Measurements from ENCODE around the gene ACOT9.
"Not testable (repeated sequence)": the region's sequence is repeated elsewhere in the genome, so short reads cannot be mapped to it uniquely, and the experiment has no call there.

ACOT9 gene, protein sequence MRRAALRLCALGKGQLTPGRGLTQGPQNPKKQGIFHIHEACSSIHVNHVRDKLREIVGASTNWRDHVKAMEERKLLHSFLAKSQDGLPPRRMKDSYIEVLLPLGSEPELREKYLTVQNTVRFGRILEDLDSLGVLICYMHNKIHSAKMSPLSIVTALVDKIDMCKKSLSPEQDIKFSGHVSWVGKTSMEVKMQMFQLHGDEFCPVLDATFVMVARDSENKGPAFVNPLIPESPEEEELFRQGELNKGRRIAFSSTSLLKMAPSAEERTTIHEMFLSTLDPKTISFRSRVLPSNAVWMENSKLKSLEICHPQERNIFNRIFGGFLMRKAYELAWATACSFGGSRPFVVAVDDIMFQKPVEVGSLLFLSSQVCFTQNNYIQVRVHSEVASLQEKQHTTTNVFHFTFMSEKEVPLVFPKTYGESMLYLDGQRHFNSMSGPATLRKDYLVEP

DNA sequence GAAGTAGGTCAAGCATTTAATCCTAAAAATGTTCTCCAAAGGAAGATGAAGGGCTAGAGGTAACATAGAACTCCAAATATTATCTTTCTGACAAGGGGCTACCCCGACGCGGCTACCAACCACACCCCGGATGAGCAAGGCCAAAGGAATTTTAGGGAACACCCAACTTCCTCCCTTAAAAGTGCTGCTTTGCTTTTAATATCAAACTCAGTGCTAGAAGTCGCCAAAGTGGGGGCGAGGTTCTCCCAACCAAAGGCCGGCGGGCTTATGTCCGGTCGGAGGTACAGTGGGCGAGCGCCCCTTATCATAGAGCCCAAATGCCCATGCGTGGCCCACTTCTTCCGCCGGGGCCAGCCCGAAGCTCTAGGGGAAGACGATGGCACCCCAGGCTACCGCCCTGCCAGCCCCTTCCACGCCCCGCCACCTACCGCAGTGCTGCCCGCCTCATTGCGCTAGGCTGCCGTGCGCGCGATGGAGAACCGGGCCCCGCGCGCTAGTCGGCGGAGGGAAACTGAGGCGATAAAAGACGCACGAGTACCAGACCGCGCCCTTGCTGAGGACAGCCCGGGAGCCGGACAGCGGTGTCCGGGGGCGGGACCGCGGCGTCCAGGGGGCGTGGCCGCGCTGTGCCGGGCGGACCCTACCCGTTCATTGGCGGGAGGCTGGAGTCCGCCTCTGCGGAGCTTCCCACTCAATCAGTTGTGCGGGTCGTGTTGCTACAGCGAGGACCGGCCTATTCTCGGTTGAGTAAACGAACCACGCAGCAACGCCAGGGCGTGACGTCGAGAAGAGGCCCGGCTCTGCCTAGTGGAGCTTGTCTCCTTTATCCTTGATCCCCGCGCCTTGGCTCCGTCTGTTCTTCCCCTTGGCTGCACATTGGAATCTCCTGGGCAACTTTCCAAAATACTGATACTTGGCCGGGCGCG is at the start of gene ACOT9:
Gene ACOT9 (minus strand): TSS at position 580 of the 926 bp plus-strand sequence. CDS start 132 bp downstream, at position 448.
- DNase-seq: peak; percentile 88

DNA sequence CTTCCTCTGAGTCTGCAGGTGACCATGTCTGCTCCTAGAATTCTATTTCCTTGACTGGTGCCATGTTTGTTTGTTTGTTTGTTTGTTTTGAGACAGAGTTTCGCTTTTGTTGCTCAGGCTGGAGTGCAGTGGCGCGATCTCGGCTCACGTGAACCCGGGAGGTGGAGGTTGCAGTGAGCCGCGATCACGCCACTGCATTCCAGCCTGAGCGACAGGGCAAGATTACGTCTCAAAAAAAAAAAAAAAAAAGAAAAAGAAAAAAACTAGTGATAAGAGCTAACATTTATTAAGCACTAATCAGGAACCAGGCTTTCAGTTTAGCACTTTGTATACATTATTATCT is 47.0 kb upstream of the ACOT9 start:
- no peak for DNase-seq

DNA sequence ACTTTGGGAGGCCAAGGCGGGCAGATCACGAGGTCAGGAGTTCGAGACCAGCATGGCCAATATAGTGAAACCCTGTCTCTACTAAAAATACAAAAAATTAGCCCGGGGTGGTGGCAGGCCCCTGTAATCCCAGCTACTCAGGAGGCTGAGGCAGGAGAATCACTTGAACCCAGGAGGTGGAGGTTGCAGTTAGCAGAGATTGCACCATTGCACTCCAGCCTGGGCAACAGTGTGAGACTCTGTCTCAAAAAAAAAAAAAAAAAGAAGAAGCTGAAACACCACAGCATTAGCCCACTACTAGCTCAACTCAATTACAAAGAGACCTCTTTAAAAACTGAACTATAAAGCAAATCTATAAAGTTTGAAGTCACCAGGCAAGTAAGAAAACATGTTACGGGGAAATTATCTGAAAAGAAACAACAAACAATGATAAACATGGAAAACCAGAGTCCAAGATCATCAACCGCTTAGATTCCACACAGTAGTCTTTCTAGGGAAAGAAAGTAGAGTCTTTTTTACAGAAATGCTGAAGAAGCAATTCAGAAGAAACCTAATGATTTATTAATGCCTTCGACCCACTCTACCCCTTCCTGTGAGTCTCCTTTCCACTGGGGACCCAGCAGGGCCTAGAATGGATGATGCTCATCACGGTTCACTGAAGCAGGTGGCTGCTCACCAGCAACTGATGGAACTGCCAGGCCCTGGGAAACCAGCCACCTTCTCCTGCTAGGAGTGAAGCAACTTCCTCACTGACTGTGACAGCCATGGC is 46.5 kb upstream of the ACOT9 start:
- no peak for DNase-seq

DNA sequence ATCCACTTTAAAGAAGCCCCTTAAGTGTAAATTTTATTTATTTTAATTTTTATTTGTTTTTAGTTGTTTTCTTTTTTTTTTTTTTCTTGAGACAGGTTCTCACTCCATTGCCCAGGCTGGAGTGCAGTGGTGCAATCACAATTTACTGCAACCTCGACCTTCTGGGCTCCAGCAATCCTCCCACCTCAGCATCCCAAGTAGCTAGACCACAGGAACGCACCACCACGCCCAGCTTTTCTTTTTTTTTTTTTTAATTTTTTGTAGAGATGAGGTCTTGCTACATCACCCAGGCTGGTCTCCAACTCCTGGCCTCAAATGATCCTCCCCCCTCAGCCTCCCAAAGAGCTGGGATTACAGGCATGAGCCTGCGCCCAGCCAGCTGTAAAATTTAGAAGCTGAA is 45.9 kb upstream of the ACOT9 start:
- DNase-seq: no peak

DNA sequence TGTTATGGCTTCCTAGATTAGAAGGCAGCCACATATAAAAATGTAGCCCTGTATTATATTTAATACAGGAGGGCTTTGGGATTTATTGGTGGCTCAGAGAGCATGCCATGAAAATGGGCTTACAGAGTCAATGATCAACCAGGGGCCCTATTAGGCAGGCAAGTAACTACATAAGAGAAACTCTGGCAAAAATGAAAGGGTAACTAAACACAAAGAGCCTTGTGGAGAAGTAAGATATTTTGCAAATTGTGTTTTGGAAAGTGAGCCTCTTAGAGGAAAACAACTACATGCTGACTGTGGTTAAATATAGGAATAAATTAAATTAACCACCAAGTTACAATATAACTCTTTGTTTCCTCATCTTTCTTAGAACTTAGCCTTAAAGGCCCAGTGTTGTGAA is 45.4 kb upstream of the ACOT9 start:
- no peak for DNase-seq

DNA sequence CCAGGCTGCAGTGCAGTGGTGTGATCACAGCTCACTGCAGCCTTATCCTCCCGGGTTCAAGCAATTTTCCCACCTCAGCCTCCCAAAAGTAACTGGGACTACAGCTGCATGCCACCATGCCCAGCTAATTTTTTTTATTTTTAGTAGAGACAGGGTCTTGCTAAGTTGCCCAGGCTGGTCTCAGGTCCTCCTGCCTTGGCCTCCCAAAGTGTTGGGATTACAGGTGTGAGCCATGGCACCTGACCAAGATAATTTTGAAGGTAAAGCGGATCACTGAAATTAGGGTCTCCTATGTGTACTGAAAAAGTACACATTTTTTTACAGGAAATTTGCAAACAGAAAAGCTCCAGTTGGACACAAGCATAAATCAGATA is 44.7 kb upstream of the ACOT9 start:
- DNase-seq: no peak

DNA sequence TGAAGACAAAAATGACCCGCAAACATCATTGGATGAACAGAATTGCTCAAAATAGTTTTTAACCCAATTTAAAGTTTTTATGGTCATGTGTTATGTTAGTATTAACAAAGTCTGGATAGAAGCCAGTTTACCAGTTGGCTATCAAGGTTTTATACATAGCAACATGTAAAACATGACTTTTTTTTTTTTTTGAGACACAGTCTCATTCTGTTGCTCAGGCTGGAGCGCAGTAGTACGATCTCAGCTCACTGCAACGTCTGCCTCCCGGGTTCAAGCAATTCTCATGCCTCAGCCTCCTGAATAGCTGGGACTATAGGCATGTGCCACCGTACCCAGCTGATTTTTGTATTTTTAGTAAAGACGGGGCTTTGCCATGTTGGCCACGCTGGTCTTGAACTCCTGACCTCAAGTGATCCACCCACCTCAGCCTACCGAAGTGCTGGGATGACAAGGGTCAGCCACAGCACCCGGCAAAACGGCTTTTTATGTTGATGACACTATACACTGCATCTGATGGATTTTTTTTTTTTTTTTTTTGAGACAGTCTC is 43.3 kb upstream of the ACOT9 start:
- DNase-seq: no peak

DNA sequence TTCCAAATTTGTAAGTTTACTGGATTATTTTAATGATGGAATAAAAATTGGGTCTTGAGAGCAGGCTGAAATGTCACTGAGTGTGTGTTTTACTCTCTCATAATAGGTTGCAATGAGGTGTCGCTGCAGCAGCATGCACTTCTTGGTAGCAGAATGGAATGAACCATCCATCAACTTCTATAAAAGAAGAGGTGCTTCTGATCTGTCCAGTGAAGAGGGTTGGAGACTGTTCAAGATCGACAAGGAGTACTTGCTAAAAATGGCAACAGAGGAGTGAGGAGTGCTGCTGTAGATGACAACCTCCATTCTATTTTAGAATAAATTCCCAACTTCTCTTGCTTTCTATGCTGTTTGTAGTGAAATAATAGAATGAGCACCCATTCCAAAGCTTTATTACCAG is 42.5 kb upstream of the ACOT9 start:
- no peak for DNase-seq

DNA sequence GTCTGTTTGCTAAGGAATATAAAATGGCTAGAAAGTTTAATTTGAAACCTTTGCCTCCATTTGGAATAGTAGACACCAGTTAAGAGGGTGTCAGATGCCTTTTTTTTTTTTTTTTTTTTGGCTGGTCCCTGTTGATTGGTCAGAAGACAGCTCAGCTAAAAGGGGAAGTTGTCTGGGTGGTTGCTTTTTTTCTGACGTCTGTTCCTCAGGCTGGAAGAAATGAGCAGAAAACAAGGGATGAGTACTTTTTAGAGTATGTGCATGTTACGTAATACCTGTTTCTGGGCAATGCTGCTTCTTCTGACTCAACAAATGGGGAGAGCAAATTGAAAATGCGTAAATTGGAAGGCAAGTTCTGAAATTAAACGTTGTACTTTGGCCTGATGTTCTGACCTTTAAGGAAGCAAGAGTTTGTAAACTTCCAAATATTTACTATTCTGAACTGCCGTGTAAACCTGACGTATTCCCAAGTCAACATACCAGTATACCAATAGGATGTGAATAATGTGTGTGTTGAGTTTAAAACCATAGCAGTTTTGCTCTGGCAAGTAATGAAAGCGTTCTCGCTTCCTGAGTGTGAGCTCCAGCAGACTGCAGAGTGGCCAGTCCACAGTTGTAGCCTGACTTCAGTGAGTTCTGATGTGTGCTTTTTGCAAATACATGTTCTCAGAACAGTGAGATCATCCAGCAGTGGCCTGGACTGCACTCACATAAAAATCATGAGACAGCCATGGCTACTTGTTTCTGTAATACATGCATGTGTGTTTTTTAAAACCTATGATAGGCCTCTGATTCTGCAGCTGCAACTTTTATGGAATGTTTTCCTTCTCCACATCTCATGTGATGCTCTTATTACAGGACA is 41.6 kb upstream of the ACOT9 start:
- DNase-seq: no peak

DNA sequence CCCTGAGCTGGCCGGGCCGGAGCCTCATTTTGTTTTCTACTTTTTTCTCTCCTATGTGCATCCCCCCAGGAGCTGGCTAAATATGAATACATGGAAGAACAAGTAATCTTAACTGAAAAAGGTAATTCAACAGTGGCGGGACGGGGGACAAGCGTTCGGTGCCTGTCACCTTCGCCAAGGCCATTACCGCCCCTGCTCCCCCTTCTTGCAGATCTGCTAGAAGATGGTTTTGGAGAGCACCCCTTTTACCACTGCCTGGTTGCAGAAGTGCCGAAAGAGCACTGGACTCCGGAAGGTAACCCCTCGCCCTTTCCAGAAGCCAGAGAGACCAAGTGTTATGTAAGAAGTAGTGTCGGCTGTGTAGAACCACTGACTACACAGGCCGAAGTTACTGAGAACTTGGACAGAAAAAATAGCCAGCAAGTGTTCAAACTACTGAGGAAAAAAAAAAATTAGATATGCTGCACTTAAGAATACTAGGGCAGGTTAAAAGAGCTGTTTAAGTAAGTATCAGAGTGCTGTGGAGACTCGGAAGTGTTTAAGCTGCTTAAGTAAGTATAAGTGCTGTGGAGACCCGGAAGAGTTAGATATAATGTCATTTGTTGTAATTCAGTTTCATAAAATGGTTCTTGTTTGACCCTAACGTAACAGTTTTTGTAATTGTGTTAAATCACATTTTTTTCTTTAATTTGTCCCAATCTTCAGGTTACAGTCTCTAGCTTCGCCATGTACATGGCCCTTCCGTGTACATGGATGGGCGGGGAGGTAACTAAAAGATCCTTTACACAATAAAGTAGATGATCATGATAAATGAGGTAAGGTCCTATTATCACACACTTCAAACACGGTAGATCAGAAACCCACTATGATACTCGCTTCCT is 40.8 kb upstream of the ACOT9 start:
- DNase-seq: no peak

DNA sequence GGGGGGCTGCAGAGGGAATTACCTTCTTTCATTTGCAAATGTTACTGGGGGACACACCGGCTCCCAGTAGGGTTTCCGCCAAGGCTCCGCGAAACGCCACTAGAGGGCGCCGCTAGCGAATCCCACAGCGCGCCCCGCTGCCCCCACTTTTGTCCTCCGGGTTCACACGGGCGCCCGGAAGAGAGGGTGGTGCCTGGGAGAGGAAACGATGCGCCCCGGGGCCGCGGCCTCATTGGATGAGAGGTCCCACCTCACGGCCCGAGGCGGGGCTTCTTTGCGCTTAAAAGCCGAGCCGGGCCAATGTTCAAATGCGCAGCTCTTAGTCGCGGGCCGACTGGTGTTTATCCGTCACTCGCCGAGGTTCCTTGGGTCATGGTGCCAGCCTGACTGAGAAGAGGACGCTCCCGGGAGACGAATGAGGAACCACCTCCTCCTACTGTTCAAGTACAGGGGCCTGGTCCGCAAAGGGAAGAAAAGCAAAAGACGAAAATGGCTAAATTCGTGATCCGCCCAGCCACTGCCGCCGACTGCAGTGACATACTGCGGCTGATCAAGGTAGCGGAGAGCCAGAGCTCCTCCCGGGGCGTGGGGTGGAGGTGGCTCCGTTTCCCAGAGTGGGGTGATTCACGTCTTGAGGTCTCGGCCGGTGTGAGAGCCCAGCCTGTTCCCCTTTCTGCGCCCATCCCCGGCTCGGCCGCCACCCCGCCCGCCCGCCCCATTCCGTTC is 40.0 kb upstream of the ACOT9 start, which contains the start of gene SAT1:
Gene SAT1 (plus strand): TSS at position 311 of the 726 bp plus-strand sequence. CDS start 179 bp downstream, at position 490.
- peak; percentile 89 for DNase-seq

DNA sequence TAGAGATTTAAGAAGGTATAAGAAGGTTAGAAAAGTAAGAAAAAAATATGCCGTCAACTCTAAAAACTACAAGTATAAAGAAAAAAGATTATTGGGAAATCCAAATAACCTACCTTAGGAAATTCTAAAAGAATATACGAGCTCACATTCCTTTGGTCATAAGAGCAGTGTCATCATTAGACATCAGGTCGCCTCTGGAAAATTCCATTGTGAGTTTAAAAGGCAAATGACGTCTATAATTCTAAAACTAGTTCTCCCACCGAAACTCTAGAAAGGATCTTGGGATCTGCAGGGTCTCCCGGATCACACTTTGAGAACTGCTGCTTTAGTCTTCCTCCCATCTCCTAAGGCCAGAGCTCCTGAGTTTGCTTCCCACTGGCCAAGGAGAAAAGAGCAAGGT is 39.4 kb upstream of the ACOT9 start:
- DNase-seq: no peak

DNA sequence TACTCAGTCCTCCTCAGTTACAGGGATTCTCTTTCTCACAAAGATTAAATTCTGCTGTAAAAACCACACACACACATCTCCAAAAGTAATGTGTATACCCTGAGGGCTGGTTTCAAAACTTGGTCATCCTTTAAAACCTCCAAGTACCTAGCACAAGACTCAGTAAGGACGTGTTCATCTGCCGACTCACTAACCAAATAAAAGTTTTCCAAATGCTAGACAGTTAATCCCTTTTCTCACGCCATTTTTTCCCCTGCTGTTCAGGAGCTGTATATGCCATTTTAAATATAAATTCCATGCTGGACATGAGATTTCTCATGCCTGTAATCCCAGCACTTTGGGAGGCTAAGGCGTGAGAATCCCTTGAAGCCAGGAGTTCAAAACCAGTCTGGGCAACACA is 35.9 kb upstream of the ACOT9 start:
- DNase-seq: no peak

DNA sequence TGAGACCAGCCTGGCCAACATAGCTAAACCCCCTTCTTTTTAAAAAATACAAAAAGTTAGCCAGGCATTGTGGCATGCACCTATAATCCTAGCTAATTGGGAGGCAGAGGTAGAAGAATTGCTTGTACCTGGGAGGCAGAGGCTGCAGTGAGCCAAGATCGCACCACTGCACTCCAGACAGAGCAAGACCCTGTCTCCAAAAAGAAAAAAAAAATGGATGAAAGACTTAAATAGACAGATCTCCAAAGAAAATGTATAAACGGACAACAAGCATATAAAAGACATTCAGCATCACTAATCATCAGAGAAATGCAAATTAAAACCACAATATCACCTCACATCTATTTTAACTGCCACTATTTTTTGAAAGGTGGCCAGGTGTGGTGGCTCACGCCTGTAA is 33.3 kb upstream of the ACOT9 start:
- no peak for DNase-seq

DNA sequence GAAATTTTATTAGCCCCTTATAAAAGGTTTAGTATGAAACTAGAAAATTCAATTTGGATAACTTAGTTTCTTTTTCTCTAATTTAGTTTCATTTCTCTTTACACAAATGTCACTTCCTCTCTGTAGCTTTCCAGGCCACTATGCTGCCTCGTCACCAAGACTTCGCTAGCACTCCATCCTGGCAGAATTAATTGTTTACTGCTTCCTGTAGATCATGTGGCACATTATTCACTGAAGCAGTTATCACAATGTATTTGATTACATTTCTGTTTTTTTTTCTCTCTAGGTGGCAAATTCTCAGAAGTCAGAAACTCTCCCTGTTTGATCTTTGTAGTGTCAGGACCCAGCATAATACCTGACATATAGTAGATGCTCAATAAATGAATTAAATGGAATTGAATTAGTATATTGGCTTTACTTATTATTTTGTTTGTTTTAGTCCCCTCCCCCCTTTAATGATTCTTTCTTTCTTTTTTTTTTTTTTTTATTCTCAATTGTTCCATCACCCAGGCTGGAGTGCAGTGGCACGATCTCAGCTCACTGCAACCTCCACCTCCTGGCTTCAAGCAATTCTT is 30.6 kb upstream of the ACOT9 start:
- DNase-seq: peak; percentile 76

DNA sequence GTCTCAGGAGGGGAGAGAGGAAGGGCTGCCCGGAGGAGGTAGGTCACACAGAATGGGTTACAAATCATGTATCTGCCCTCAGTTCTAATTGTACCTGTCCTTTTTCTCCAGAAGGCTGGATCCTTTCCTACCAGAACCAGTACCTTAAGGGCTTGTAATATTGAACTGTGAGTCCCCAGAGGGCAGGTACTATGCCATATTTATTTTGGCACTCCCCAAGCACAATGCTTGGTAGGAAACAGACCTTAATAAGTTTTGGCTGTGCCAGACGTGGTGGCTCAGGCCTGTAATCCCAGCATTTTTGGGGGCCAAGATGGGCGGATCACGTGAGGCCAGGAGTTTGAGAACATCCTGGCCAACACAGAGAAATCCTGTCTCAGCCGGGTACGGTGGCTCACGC is 28.0 kb upstream of the ACOT9 start:
- DNase-seq: not testable (repeated sequence)

DNA sequence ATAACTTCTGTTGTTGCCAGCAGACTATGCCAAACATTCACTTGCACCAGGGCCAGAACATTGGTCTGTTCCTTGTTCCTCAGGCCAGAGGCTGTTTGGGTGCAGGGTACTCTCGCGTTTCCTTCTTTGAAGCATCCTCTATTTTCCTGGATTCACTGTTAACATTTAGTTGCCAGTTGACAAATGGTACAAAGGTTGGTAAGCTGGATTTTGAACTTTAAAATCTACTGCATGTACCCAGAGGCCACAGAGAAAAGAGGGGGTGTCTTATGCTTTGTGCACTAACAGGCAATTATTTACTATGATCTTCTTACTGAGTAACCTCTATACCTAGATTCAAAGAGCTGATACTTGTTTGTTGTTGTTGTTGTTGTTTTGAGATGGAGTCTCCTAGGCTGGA is 27.1 kb upstream of the ACOT9 start:
- no peak for DNase-seq

DNA sequence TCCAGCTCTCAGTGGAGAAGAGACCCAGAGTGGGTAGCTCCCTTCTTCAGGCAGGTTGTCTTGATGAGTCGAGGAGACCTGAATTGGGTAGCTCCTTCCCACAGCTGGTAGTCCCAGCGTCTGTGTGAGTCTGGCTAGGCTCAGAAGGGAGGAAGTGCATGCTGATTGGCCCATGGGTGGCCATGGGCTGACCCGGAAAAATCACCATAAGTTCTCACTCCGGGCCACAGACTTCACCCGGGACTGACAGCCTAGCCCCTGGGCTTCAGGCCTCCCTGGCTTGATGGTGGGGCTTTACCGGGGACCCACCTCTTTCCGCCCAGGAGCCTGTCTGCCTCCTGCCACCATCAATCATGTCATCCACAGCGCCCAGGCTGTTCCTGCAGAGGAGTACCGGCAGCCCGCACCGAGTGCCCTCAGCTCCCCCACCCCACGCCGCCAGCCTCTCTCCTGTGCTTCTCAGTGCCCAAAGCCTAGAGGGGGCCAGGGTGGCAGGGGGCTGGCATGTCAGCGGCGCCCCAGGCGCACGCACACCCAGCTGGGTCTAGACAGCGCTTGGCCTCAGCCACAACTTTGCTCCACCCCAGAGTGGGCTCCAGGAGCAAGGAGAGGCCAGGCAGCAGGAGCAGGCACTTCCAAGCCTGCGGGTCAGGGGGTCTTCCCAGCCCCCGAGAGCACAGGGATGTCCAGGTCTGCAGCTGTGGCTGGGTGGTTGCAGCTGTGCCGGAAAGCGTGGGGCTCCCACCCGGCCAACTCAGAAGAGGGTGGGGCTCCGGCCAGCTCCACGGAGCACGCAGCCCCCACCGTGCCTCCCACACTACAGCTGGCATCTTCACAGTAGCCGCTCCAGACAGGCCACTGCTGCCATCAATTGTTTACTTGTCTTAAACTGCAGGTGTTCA is 23.8 kb upstream of the ACOT9 start:
- DNase-seq: no peak

DNA sequence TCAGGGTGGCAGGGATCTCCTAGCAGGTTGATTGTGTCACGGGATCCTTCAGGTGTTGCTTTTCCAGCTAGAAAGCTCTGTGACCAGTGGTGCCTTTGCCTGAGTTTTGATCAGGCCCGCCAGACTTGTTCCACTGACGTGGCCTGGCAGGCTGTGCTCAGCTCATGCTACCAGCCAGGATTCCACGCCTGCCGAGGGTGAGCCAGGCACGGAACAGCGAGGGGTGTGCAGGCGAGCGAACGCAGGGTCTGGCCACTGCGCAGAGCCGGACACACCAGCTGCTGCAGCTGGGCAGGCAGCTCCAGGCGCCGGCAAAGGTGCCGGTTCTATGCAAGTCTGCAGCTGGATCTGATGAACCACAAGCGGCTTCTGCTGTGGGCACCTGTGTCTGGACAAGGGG is 22.8 kb upstream of the ACOT9 start:
- DNase-seq: no peak
